ENCODE results near the gene SMYD3.

Gene SMYD3

DNA sequence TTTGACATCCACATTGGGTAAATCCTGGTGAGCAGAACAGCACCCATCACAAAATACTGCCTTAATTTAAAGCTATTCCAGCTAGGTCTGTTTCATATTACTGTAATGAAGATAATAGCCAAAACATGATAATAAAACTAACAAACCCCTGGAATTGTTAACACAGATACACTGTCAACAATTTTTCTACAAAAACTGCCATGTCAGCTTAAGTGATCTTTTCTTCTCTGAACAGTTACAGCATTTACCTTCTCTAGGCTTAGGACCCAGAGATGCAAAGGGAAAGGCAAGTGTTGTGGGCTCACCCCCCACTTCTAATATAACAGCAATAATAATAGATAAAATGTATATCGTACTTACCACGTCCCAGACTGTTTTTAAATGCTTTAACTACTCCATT is 92.1 kb downstream of the SMYD3 start:
- TF ChIP-seq, protein P1, sequence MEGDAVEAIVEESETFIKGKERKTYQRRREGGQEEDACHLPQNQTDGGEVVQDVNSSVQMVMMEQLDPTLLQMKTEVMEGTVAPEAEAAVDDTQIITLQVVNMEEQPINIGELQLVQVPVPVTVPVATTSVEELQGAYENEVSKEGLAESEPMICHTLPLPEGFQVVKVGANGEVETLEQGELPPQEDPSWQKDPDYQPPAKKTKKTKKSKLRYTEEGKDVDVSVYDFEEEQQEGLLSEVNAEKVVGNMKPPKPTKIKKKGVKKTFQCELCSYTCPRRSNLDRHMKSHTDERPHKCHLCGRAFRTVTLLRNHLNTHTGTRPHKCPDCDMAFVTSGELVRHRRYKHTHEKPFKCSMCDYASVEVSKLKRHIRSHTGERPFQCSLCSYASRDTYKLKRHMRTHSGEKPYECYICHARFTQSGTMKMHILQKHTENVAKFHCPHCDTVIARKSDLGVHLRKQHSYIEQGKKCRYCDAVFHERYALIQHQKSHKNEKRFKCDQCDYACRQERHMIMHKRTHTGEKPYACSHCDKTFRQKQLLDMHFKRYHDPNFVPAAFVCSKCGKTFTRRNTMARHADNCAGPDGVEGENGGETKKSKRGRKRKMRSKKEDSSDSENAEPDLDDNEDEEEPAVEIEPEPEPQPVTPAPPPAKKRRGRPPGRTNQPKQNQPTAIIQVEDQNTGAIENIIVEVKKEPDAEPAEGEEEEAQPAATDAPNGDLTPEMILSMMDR (conservative IDR thresholded peaks at IDR 0.05; ENCODE audit: low read depth, low read length) = no peak

DNA sequence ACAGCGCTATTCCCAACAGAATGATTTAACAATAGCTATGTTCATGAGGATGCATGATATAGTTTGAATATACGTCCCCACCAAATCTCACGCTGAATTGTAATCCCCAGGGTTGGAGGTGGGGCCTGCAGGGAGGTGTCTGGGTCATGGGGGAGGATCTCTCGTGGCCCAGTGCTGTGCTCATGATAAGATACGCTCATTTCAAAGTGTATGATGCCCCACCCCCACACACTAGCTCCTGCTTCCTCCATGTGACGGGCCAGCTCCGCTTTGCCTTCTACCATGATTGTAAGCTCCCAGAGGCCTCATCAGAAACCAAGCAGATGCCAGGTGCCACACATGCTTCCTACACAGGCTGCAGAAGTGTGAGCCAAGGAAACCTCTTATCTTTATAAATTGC is 93.6 kb downstream of the SMYD3 start:
- no peak for DNase-seq (ENCODE audit: low read depth)
- no peak overlapping the region for H3K4me3 ChIP-seq (ENCODE audit: low read length)
- TF ChIP-seq, protein P1 (conservative IDR thresholded peaks at IDR 0.05; ENCODE audit: low read depth, low read length) = no peak

More for the DNA sequence above, 92.1 kb downstream of the SMYD3 start:
- DNase-seq (ENCODE audit: low read depth) = no peak
- no peak overlapping the region for H3K4me3 ChIP-seq (ENCODE audit: low read length)

DNA sequence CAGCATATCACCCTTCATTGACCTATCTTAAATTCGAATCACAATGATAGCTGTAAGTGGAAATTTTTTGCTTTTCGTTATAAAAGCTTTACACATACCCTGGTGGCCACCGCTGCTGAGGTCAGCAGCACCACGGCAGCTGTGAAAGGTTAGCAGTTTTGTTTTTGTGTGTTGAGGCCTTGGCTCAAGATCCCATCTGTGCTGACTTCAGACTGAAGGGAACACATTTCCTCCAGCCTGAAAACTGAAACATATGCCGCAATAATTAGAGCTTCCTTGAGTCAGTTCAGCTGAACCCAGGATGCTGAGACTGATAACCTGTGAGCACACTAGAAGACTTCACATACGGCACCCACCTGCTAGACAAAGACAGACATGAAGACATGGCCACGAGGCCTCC is 103.0 kb downstream of the SMYD3 start:
- no peak for DNase-seq (ENCODE audit: low read depth)
- H3K4me3 ChIP-seq (ENCODE audit: low read length) = no peak overlapping the region
- TF ChIP-seq, protein P1 (conservative IDR thresholded peaks at IDR 0.05; ENCODE audit: low read depth, low read length) = no peak

DNA sequence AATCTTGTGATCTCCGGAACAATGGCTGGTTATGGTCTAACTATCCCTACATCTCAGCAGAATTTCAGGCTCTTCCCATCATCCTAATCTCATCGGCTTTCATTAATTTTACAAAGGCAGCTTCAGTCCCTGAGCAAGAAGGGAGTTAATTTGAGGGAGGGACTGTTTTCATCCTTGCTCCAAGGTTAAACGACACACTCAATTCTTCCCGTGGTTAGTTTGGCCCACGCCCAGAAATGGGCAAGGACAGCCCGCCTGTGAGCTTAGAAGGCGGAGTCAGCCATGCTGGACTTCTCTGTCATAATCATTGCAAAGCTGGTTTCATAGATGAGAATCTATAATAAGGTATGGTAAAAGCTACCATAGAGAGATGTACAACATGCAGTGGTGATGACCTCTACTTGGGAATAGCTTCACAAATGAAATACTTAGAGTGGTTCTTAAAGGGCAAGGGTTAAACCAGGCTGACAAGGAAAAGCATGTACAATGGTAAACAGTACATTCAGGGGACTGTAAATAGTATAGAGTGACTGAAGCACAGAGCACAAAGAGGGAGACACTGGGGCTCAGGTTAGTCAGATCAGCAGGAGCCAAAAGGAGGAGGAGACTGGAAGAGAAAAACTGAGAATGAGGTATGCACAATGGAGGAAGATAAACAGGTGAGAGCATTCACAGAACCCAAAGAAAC is 108.8 kb downstream of the SMYD3 start:
- no peak for DNase-seq (ENCODE audit: low read depth)
- TF ChIP-seq, protein P1 (conservative IDR thresholded peaks at IDR 0.05; ENCODE audit: low read depth, low read length) = no peak
- H3K4me3 ChIP-seq (ENCODE audit: low read length) = no peak overlapping the region

DNA sequence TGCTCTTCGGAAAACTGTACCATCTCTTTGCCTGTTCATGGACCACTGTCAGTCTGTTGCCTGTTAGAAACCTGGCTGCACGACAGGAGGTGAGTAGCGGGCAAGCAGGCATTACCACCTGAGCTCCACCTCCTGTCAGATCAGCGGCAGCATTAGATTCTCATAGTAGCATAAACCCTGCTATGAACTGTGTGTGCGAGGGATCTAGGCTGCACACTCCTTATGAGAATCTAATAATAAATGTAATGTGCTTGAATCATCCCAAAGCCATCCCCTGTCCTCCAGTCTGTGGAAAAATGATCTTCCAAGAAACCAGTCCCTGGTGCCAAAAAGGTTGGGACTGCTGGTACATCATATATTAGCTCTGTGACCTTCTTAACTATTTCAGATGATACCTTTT is 110.0 kb downstream of the SMYD3 start:
- DNase-seq (ENCODE audit: low read depth) = no peak
- H3K4me3 ChIP-seq (ENCODE audit: low read length) = no peak overlapping the region
- TF ChIP-seq, protein P1 (conservative IDR thresholded peaks at IDR 0.05; ENCODE audit: low read depth, low read length) = no peak

DNA sequence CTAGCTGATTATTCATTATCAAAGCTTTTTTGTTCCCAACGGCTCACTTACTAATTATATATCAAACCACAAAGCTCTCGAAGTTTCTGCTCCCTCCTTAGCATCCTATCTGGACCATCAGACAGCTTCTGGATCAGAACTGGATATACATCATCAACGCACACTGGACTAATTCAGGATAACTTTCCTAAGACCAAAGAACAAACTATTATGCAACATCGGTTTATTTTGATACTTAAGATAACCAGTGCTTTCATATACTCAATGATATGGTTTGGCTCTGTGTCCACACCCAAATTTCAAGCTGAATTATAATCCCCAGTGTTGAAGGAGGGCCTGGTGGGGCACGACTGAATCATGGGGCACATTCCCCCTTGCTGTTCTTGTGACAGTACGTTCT is 110.8 kb downstream of the SMYD3 start:
- no peak overlapping the region for H3K4me3 ChIP-seq (ENCODE audit: low read length)
- DNase-seq (ENCODE audit: low read depth) = no peak
- TF ChIP-seq, protein P1 (conservative IDR thresholded peaks at IDR 0.05; ENCODE audit: low read depth, low read length) = no peak

DNA sequence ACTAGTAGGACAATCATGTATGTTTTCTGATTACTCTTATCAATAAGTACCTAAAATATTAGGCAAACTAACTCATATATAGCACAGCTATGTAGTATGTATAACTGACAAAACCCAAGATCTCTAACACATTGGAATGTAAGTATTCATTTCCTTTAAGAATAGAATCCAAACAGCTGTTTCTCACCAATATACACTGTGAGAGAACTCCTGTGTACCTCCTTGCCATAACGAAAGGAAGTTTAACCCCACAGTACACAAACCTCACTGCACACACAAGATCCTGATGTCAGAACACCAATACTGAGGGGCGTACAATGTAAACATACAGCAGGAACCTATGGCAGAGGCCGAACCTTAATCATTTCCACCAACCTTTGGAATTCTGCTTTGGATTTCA is 113.0 kb downstream of the SMYD3 start:
- no peak overlapping the region for H3K4me3 ChIP-seq (ENCODE audit: low read length)
- no peak for DNase-seq (ENCODE audit: low read depth)
- TF ChIP-seq, protein P1 (conservative IDR thresholded peaks at IDR 0.05; ENCODE audit: low read depth, low read length) = no peak
